ENCODE results near the gene C16orf96. TPM values are rescaled to one million over a fixed set of nuclear protein-coding genes. Genes with fewer than 3 reads are reported as not detected.

Gene C16orf96
- polyA plus RNA-seq, 2 of the 4 experiments (the other 2 are of a cell fraction) = 0.01 to 0.03 TPM

DNA sequence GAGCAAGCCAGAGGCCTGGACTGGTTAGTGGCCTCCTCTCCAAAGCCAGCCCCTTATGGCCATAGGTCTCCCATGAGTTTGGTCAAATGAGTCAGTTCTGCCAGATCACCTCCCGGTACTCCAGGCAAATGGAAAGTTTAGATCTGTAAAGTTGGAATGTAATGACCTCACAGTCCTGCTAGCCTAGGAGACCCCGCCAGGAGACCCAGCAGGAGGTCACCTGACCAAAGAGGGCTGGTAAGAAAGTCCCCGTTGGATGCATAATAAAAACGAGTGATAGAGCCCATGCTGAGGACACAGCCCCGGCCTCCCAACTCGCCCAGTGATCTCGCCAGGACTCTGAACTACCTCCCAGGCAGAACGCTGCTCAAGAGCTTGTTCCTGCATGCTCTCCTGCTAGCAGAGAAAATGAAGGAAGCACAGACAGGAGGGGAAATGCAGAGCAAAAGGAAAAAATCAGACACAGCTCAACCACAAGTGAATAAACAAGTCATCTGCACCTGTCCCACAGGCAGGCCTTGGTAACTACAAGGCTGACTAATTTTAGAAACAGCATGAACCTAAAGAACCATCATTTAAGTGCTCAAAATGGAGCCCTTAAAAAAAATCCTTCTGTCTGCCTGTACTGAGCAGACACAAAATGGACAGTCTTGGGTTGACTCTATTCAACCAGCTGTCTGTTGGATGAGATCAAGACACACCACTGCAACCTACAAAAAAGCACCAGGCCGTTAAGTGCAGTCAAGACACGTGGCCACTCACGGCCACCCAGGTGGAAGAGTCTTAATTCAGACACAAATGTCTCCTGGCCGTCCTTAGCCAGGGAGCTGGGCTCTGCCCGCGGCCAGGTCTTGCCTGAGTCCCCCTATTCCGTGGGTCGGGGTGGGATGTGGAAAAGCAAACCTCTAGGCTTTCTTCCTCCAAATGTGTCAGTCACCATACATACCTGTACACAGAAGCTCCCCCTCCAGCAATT lies 26.8 kb upstream of the C16orf96 start (continued):
- TF ChIP-seq, protein P1, sequence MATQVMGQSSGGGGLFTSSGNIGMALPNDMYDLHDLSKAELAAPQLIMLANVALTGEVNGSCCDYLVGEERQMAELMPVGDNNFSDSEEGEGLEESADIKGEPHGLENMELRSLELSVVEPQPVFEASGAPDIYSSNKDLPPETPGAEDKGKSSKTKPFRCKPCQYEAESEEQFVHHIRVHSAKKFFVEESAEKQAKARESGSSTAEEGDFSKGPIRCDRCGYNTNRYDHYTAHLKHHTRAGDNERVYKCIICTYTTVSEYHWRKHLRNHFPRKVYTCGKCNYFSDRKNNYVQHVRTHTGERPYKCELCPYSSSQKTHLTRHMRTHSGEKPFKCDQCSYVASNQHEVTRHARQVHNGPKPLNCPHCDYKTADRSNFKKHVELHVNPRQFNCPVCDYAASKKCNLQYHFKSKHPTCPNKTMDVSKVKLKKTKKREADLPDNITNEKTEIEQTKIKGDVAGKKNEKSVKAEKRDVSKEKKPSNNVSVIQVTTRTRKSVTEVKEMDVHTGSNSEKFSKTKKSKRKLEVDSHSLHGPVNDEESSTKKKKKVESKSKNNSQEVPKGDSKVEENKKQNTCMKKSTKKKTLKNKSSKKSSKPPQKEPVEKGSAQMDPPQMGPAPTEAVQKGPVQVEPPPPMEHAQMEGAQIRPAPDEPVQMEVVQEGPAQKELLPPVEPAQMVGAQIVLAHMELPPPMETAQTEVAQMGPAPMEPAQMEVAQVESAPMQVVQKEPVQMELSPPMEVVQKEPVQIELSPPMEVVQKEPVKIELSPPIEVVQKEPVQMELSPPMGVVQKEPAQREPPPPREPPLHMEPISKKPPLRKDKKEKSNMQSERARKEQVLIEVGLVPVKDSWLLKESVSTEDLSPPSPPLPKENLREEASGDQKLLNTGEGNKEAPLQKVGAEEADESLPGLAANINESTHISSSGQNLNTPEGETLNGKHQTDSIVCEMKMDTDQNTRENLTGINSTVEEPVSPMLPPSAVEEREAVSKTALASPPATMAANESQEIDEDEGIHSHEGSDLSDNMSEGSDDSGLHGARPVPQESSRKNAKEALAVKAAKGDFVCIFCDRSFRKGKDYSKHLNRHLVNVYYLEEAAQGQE (IDR thresholded peaks at IDR 0.05) = no peak
- TF ChIP-seq RARB (CRISPR knock-in tag; IDR thresholded peaks at IDR 0.05) = no peak
- no peak for TF ChIP-seq GATA3 (IDR thresholded peaks at IDR 0.05; ENCODE audit: borderline replicate concordance)
- no peak for TF ChIP-seq EP300 (IDR thresholded peaks at IDR 0.05)
- no peak for TF ChIP-seq ZSCAN20 (CRISPR knock-in tag; IDR thresholded peaks at IDR 0.05)
- TF ChIP-seq NFE2L2 (conservative IDR thresholded peaks at IDR 0.05; ENCODE audit: low read length) = no peak
- no peak for TF ChIP-seq FOXS1 (CRISPR knock-in tag; IDR thresholded peaks at IDR 0.05)
- TF ChIP-seq NPAS2 (CRISPR knock-in tag; IDR thresholded peaks at IDR 0.05; ENCODE audit: borderline replicate concordance) = no peak

DNA sequence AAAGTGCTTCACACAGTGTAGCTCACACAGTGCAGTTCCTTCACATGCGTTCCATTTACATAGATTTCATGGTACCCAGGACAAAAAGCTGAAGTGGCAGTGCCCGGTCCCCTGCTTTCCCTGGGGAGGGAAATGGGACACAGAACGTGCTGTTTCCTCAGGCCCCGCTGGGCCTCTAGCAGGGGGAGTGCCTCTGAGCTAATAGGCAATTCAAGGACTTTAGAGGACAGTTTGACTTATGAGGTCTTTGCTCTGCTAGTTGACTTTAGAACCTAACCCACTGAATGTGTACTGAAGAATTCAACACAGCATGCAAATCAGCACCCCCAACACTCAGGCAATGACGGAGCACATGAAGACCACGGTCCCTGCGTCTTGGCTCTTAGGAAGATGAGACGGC lies 24.3 kb upstream of the C16orf96 start:
- ChIA-PET POLR2A (no interaction called here), CTCF (interaction anchor here (0.9 to 2.9 kb wide), 7 partner anchors 12 to 93 kb away, joined by 3 to 7 read pairs (median 5); partner anchors contain the start of gene MGRN1)
- Histone ChIP-seq H3K4me1 (no peaks in the 10 kb centered on the region), H3K9me3 (no peaks in the 10 kb centered on the region), H3K4me2 (no peak overlapping the region), H3K4me3 (no peak overlapping the region), H3K27ac (no peak overlapping the region)
- DNase-seq (ENCODE audit: low read depth in 1 of 2, low spot score in 1 of 2) (no peak), FAIRE-seq (no peak), ATAC-seq (no peak)
- TF ChIP-seq, protein P2, sequence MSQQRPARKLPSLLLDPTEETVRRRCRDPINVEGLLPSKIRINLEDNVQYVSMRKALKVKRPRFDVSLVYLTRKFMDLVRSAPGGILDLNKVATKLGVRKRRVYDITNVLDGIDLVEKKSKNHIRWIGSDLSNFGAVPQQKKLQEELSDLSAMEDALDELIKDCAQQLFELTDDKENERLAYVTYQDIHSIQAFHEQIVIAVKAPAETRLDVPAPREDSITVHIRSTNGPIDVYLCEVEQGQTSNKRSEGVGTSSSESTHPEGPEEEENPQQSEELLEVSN (IDR thresholded peaks at IDR 0.05; ENCODE audit: borderline replicate concordance, low read depth) = no peak
- no peak for TF ChIP-seq FOXS1 (CRISPR knock-in tag; IDR thresholded peaks at IDR 0.05)
- no peak for TF ChIP-seq NFE2L2 (conservative IDR thresholded peaks at IDR 0.05; ENCODE audit: low read length)
- TF ChIP-seq RARB (CRISPR knock-in tag; IDR thresholded peaks at IDR 0.05) = no peak
- no peak for TF ChIP-seq CHD2 (IDR thresholded peaks at IDR 0.05; ENCODE audit: low read length, partially characterized antibody)
- TF ChIP-seq FOSL2 (IDR thresholded peaks at IDR 0.05) = no peak
- no peak for TF ChIP-seq FOSL2 (CRISPR knock-in tag; IDR thresholded peaks at IDR 0.05)
- no peak for TF ChIP-seq NPAS2 (CRISPR knock-in tag; IDR thresholded peaks at IDR 0.05; ENCODE audit: borderline replicate concordance)
- no peak for TF ChIP-seq CHD4 (IDR thresholded peaks at IDR 0.05; ENCODE audit: borderline replicate concordance)
- no peak for TF ChIP-seq HEYL (CRISPR knock-in tag; IDR thresholded peaks at IDR 0.05)
- no peak for TF ChIP-seq POLR2A (IDR thresholded peaks at IDR 0.05; ENCODE audit: low read length)
- 87% methylated on average over 8 of the region's 8 CpGs for whole genome bisulfite sequencing (ENCODE audit: missing lambda C conversion rate)

DNA sequence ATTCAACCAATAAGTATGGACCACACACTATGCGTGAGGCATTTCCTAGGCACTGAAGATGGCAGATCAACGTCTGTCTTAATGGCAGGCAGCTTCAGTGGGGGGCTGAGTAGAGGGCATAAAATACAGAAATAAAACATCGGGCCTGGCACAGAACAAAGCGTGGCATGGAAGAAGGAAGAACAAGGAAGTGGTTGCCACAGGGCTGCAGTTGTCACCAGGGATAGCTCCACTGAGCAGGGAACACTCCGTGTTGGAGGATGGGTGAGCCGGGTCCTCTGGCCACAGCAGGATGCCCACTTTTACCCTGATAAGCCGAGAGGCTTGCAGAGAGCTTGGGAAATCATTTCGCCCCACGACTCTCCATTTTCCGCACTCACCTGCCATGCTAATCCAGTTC lies 23.9 kb upstream of the C16orf96 start:
- no peak overlapping the region for H3K4me3 ChIP-seq
- ATAC-seq (no peak), FAIRE-seq (no peak), DNase-seq (ENCODE audit: low read depth in 1 of 2, low spot score in 1 of 2) (no peak)
- 88% methylated on average over 10 of the region's 10 CpGs for WGBS (ENCODE audit: missing lambda C conversion rate)
- TF ChIP-seq RAD21 (conservative IDR thresholded peaks at IDR 0.05 in 1 of 2, IDR thresholded peaks at IDR 0.05 in 1 of 2) = no peak
- no peak for TF ChIP-seq ZNF302 (CRISPR knock-in tag; IDR thresholded peaks at IDR 0.05)
- no peak for TF ChIP-seq FOSB (CRISPR knock-in tag; IDR thresholded peaks at IDR 0.05)
- TF ChIP-seq, protein P3, sequence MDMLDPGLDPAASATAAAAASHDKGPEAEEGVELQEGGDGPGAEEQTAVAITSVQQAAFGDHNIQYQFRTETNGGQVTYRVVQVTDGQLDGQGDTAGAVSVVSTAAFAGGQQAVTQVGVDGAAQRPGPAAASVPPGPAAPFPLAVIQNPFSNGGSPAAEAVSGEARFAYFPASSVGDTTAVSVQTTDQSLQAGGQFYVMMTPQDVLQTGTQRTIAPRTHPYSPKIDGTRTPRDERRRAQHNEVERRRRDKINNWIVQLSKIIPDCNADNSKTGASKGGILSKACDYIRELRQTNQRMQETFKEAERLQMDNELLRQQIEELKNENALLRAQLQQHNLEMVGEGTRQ (IDR thresholded peaks at IDR 0.05) = no peak
- TF ChIP-seq ZFP36 (IDR thresholded peaks at IDR 0.05; ENCODE audit: borderline replicate concordance, partially characterized antibody) = no peak
- TF ChIP-seq HOXB13 (CRISPR knock-in tag; IDR thresholded peaks at IDR 0.05; ENCODE audit: low read depth) = no peak
- TF ChIP-seq RARB (CRISPR knock-in tag; IDR thresholded peaks at IDR 0.05) = no peak
- no peak for TF ChIP-seq SREBF2 (IDR thresholded peaks at IDR 0.05)
- TF ChIP-seq, protein P4, sequence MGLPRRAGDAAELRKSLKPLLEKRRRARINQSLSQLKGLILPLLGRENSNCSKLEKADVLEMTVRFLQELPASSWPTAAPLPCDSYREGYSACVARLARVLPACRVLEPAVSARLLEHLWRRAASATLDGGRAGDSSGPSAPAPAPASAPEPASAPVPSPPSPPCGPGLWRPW (IDR thresholded peaks at IDR 0.05) = no peak
- TF ChIP-seq MAZ (IDR thresholded peaks at IDR 0.05; ENCODE audit: borderline replicate concordance, low read depth, low read length) = no peak
- TF ChIP-seq FOSL2 (IDR thresholded peaks at IDR 0.05) = no peak
- no peak for TF ChIP-seq FOSL2 (CRISPR knock-in tag; IDR thresholded peaks at IDR 0.05)
- TF ChIP-seq MYC (IDR thresholded peaks at IDR 0.05; ENCODE audit: borderline replicate concordance, low read length) = no peak
- CTCF ChIA-PET = interaction anchor here (0.7 to 1.9 kb wide), 7 partner anchors 12 to 92 kb away, joined by 3 to 6 read pairs (median 5); partner anchors contain the start of gene MGRN1
- no peaks in the 10 kb centered on the region; the same call in 2 of the 3 replicates for H3K4me1 ChIP-seq
- POLR2A ChIA-PET = no interaction called here
- H3K27ac ChIP-seq = no peak overlapping the region
- no peak overlapping the region for H3K4me2 ChIP-seq
- H3K9me3 ChIP-seq = no peaks in the 10 kb centered on the region

Measured in A549 (cell line).